Adipose tissue (tissue), 3 donors: ENCODE results near the gene MYBPHL. TPM values are rescaled to one million over a fixed set of nuclear protein-coding genes. Genes with fewer than 3 reads are reported as not detected.

Source experiments
- H3K27ac ChIP-seq: one replicate; pipeline ENCODE4 v1.5.1; 2013; ENCODE audit warnings: low read depth, low read length
- WGBS, 3 donors: extraction: QIAGEN DNeasy Blood & Tissue Kit; methylation state at CpG; one replicate each; pipeline ENCODE4 v1.1.7; 2013; 5-methylcytosine and 5-hydroxymethylcytosine counted together
- polyA plus RNA-seq, 3 donors: library from polyadenylated mRNA; stranded (reverse); fragments of 200-250 nt; gene quantifications; one replicate each; pipeline ENCODE4 v1.2.3, GENCODE V29; 2013
- donor health status: healthy with polysubstance abuse.
- donor health status: Bipolar disorder and iron deficiency.
- donor health status: healthy.

The MYBPHL gene
- polyA plus RNA-seq, 3 donors = 0.06 to 0.34 (median 0.19) TPM

GRCh38 chr1:109258481-109259466 is 48.0 kb downstream of the MYBPHL start:
- WGBS, 3 donors = 89 to 93% (median 92%) methylated on average over 58 to 69 of the region's 69 CpGs
- no peak overlapping the region for H3K27ac ChIP-seq

GRCh38 chr1:109257682-109258421 is 49.0 kb downstream of the MYBPHL start:
- no peak overlapping the region for H3K27ac ChIP-seq
- WGBS, 3 donors = 82 to 86% (median 85%) methylated on average over 15 of the region's 15 CpGs

- no peak overlapping the region for H3K27ac ChIP-seq
- WGBS, 3 donors = 91 to 97% (median 96%) methylated on average over 5 of the region's 5 CpGs
These were observed 49.7 kb downstream of the MYBPHL start for GRCh38 chr1:109256971-109257681.

GRCh38 chr1:109256085-109256484 is 50.7 kb downstream of the MYBPHL start:
- WGBS, 3 donors = 77 to 92% (median 83%) methylated on average over 7 of the region's 7 CpGs
- no peak overlapping the region for H3K27ac ChIP-seq

GRCh38 chr1:109255678-109256077 is 51.1 kb downstream of the MYBPHL start:
- 90 to 91% (median 90%) methylated on average over 5 of the region's 5 CpGs for WGBS, 3 donors
- no peak overlapping the region for H3K27ac ChIP-seq

GRCh38 chr1:109255097-109255651 is 51.6 kb downstream of the MYBPHL start:
- 66 to 68% (median 67%) methylated on average over 15 of the region's 15 CpGs for WGBS, 3 donors
- no peak overlapping the region for H3K27ac ChIP-seq

- no peak overlapping the region for H3K27ac ChIP-seq
- WGBS, 3 donors = 76 to 78% (median 77%) methylated on average over 7 of the region's 7 CpGs
These were observed 52.2 kb downstream of the MYBPHL start for GRCh38 chr1:109254621-109255096.

- no peak overlapping the region for H3K27ac ChIP-seq
- WGBS, 3 donors = 27 to 54% (median 48%) methylated on average over 9 of the region's 9 CpGs
These were observed 52.8 kb downstream of the MYBPHL start for GRCh38 chr1:109253803-109254620.

GRCh38 chr1:109252893-109253802 is 53.7 kb downstream of the MYBPHL start:
- H3K27ac ChIP-seq = no peak overlapping the region
- 80 to 84% (median 81%) methylated on average over 33 of the region's 33 CpGs for WGBS, 3 donors

- WGBS, 3 donors = 97% methylated on average over 31 of the region's 31 CpGs
- no peak overlapping the region for H3K27ac ChIP-seq
These were observed 54.5 kb downstream of the MYBPHL start for GRCh38 chr1:109252167-109252892.

GRCh38 chr1:109251277-109252166 is 55.3 kb downstream of the MYBPHL start:
- WGBS, 3 donors = 95 to 96% (median 95%) methylated on average over 32 of the region's 32 CpGs
- no peak overlapping the region for H3K27ac ChIP-seq

GRCh38 chr1:109250454-109251276 is 56.1 kb downstream of the MYBPHL start:
- WGBS, 3 donors = 89 to 93% (median 91%) methylated on average over 33 of the region's 33 CpGs
- H3K27ac ChIP-seq = no peak overlapping the region

- WGBS, 3 donors = 3 to 4% (median 4%) methylated on average over 45 to 76 of the region's 80 CpGs
- H3K27ac ChIP-seq = no peak overlapping the region
These were observed 57.0 kb downstream of the MYBPHL start for GRCh38 chr1:109249654-109250401.
